Right ventricle myocardium inferior (tissue), 1 donor: ENCODE measurements around the gene DDAH2. TPM values are rescaled to one million over a fixed set of nuclear protein-coding genes. Genes with fewer than 3 reads are reported as not detected.

Experiments
- ATAC-seq: fragments of 200-7000 bp; cut with Tn5 transposase; one replicate; pipeline ENCODE4 v1.9.1; 2020; ENCODE audit warnings: mild to moderate bottlenecking, moderate library complexity
- DNase-seq: peaks from one replicate; pipeline ENCODE4 v3.0.0; 2021; ENCODE audit errors: missing footprints
- intact Hi-C: fragments of 100-400 bp; cut with DNase I; formaldehyde crosslinking; loops from one replicate; pipeline ENCODE4 v1.11.0; 2022
- total RNA-seq: library from RNA; stranded (reverse); fragmentation: NEBNext Ultra II Directional; extraction: Animal tissue kit (Norgen Biotek cat#: 25700); gene quantifications from one replicate; pipeline ENCODE4 v1.2.1, GENCODE V29; 2021
- donor health status: DM: no; HTN: yes; CAD: no; lungs with severe emphysema.

The DDAH2 gene
- total RNA-seq, 1 donor from 2014 or later = 40.6 TPM

DNA sequence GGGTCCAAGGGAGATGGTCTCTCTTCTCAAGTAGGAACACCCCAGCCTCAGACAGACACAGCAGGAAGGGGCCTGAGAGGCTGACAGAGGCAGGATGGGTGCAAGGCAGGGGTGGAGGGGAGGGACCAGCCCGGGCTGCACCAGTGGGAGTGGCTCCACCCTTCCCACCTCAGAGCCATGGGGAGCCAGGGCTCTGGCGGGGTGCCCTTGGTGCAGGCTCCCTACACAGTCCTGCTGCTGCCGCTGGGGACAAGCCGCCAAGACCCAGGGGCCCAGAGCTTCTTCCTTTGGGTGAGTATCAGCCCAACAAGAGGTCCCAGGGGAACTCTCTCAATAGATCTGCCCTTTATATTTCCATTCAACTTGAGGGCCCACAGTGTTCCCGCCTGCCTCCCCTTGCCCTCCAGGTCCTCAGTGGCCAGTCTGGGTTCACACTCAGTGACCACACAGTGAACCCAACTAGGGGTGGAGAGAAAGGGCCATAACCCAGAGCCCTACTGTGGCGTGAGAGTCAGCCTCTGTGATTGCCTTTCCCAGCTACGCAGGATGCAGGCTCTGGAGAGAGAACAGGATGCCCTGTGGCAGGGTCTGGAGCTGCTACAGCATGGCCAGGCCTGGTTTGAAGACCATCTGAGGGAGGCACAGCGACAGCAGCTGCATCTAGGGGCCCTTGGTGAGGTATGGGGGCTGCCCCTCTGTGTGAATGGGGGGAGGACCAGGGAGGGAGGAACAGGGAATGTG is 33.9 kb upstream of the DDAH2 start:
- DNase-seq (peak; percentile 53), ATAC-seq (no peak)
- intact Hi-C loops = no loop called here

DNA sequence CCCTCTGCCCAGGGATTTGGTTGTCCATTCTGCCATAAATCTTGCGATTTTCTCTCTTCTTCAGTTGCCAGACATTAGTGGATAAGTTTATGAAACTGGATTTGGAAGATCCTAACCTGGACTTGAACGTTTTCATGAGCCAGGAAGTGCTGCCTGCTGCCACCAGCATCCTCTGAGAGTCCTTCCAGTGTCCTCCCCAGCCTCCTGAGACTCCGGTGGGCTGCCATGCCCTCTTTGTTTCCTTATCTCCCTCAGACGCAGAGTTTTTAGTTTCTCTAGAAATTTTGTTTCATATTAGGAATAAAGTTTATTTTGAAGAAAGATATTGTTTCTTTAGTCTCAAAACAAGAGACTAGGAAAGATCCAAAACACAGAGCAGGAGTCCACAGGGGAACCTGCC is 33.3 kb upstream of the DDAH2 start, which contains the start of gene SAPCD1:
TSS of gene SAPCD1 (plus strand) at position 301 of the 400 bp plus-strand sequence. CDS start 399 bp downstream, outside the sequence.
- DNase-seq = no peak
- intact Hi-C loops = no loop called here
- no peak for ATAC-seq

DNA sequence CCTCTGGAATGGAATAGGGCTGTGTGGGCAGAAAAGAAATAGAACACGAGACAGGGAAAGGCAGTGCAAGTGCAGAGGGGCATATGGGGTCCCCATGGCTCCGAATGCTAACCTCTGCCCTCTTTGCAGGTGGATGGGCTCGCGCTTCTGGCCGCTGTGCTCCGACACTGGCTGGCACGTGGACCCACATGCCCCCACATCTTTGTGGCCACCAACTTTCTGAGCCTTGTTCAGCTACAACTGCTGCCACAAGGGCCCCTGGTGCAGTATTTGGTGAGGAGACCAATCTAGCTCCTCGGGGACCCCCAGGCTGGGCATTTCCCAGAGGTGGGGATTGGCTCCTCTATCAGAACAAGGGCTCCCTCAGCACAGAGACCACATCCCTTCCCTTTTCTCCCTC is 32.2 kb upstream of the DDAH2 start:
- no peak for DNase-seq
- intact Hi-C loops = no loop called here
- no peak for ATAC-seq

DNA sequence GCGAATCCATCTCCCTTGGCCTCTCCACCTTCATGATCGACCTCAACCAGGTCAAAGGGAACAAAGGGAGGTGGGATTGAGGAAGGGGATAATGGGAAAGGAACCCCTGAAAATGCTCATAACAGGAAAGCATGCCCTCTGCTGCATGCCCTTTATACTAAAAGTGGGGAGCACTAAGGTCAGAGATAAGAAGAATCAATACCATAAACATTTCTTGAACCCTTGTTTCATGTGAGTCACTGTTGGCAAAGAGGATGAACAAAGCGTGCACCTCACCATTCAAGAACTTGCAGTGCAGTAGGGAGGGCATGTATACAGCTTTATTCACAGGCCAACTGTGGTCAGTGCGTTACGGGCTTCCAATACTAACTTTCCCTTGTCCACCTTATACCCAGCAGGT is 31.7 kb upstream of the DDAH2 start:
- DNase-seq = no peak
- intact Hi-C loops = no loop called here
- ATAC-seq = no peak

DNA sequence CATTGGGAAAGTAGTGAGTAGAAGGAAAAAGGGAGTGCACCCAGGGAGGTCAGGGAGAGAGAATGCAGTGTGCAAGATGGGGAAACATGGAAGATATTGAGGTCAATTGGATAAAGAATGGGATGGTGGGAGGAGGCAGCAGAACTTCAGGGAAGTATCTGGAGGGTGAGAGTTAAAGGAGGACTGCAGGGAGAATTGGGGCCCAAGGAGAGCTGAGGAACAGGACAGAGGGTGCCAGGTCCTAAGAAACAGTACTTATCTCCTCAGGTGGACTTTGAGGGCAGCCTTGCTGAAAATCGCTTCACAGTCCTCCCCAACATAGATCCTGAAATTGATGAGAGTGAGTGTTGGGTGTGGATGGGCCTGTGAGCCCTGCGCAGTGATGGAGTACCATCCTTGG is 29.2 kb upstream of the DDAH2 start:
- DNase-seq (no peak), ATAC-seq (no peak)
- intact Hi-C loops = no loop called here

DNA sequence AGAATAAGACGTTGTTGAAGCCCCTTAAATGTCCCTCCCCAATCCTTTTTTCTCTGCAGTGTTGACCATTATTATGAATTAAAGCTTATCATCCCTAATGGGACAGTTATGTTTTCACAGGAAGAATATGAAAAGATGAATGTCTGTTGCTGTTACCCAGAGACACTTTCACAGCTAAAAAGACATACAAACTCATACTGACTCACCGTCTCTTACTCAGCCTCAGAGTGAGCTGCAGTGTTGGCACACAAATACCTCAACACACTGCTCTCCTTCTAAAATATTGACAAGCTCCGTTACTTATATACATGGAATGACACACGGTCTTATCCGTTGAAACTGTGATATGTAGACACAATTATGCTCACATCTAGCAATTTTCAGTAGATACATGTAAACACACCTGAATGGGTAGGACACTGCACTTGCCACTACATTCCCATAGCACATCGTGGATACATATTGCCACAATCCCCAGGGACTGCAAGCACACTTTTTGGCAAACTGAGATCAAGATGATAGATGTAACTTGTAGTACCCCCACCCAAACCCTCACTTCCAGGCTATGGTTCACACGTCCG is 23.7 kb upstream of the DDAH2 start:
- no peak for DNase-seq
- ATAC-seq = no peak
- intact Hi-C loops = no loop called here

DNA sequence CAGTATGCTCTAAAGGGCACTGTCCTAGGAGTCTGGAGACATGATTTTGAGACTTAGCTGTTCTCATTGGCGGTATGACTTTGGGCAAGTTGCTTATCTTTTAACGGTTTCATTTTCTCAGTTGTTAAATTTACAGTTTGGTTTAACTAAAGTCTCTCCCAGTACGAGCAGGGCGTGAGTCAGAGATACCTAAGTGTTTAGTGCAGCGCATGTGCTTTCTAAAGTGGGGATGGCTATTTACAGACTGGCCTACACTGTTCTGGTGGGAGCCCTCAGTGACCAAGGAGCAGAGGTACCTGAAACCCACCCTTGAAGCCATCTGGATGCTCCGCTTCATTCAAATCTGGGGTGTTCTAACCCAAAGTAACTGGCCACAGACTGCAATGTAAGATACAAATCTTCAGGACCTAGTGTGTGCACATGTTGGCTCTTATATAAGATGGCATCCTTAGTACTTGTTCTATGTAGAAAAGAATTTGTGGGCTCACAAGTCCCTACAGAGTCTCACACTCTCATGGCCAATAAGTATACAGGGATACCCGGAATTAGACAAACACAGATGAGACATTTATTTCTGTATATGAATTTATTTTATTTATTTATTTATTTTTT is 21.4 kb upstream of the DDAH2 start:
- no peak for ATAC-seq
- DNase-seq = no peak

DNA sequence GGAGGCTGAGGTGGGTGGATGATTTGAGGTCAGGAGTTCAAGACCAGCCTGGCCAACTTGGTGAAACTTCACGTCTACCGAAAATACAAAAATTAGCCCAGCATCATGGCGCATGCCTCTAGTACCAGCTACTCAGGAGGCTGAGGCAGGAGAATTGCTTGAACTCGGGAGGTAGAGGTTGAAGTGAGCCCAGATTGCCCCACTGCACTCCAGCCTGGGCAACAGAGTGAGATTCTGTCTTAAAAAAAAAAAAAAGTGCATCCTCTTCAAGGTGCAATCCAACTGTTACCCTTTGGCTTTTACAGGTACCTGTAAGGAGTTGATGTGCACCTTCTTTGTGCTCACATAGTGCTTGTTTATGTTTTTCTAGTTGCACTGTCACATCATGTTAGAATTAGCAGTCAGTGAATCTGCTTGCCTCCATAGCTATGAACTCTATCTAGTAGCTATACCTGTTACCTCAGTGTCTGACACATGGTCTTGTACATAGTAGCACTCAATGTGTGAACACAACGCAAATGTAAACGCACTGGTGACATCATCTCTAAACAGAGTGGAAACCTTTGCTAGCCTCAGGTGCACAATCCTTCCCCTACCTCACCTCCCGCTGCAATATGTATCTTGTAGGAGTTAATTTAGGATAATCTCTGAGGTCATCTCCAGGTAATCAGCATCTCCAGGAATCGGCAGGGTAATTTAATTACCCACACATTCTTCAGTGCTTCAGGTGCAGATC is 20.4 kb upstream of the DDAH2 start:
- no peak for ATAC-seq
- DNase-seq = no peak
- intact Hi-C loops = no loop called here

More for the DNA sequence above, 21.4 kb upstream of the DDAH2 start:
- intact Hi-C loops = no loop called here

DNA sequence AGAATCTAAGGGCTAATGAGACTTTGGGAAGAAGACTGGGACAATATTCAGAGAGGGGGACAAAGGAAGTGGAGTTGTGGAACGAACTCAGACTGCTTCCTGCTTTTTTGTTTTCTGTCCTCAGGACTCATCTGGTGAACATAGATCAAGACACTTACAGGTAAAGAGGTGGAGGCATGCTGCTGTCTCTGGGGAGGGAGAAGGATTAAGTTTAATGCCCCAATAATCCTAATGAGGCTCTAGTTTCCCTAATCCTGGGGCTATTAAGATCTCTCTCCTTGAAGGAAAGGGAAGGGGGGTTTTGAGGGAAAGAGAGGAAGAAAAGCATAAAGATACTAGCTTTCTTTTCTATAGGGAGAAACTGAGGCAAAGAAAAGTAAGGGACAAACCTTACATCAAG is 15.3 kb upstream of the DDAH2 start:
- no peak for DNase-seq
- intact Hi-C loops = no loop called here
- ATAC-seq = no peak

DNA sequence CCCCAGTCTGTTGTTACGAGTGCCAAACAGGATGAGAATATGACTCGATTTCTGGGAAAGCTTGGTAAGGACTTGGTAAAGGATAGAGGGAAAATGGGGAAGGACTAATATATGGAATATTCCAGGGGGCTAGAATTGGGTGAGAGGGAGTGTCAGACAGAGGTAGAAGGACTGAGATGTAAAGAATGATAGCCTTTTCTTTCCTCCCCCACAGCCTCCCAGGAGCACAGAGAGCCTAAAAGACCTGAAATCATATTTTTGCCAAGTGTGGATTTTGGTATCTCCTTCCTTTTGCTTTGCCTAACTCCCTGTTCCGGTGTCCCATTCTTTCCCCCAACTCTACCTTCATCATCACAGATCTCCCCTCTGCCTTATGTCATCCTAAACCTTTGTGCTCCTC is 13.8 kb upstream of the DDAH2 start:
- DNase-seq (no peak), ATAC-seq (no peak)
- intact Hi-C loops = no loop called here

DNA sequence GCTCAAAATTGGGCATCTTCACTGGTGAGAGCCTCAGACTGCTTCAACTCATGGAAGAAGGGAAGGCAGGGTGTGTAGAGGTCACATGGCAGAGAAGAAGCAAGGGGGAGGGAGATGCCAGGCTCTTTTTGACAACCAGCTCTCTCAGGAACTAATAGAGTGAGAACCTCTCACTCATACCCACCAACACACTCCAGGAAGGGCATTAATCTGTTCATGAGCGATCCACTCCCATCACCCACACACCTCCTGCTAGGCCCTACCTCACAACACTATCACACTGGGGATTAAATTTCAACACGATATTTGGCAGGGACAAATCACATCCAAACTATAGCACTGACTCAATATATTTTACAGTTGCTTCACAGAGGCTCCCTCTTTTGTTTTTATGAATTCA is 12.7 kb upstream of the DDAH2 start:
- ATAC-seq (no peak), DNase-seq (no peak)
- intact Hi-C loops = no loop called here

DNA sequence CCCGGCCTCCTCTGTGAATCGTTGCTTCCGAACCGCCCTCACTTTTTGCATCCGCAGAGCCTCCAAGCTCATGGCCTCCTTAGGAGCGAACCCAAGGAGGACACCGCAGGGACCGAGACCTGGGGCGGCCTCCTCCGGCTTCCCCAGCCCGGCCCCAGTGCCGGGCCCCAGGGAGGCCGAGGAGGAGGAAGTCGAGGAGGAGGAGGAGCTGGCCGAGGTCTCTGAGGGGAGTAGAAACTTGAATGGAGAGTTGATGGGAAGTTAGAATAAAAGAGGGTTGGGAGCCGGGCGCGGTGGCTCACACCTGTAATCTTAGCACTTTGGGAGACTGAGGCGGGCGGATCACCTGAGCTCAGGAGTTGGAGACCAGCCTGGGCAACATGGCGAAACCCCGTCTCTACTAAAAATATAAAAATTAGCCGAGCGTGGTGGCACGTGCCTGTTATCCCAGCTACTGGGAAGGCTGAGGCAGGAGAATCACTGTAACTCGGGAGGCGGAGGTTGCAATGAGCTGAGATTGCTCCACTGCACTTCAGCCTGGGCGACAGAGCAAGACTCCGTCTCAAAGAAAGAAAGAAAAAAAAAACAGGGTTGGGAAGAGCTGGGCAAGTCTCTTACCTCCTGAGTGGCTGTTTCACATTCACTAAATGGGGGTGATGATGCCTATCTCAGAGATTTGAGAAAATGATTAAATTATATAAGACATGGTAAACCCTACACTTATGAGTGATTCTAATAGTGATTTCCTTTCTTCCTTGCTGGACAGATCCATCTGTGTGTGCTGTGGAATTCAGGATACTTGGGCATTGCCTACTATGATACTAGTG is 11.5 kb upstream of the DDAH2 start:
- DNase-seq = peak; percentile 74
- intact Hi-C loops = no loop called here
- peak; percentile 1 for ATAC-seq

DNA sequence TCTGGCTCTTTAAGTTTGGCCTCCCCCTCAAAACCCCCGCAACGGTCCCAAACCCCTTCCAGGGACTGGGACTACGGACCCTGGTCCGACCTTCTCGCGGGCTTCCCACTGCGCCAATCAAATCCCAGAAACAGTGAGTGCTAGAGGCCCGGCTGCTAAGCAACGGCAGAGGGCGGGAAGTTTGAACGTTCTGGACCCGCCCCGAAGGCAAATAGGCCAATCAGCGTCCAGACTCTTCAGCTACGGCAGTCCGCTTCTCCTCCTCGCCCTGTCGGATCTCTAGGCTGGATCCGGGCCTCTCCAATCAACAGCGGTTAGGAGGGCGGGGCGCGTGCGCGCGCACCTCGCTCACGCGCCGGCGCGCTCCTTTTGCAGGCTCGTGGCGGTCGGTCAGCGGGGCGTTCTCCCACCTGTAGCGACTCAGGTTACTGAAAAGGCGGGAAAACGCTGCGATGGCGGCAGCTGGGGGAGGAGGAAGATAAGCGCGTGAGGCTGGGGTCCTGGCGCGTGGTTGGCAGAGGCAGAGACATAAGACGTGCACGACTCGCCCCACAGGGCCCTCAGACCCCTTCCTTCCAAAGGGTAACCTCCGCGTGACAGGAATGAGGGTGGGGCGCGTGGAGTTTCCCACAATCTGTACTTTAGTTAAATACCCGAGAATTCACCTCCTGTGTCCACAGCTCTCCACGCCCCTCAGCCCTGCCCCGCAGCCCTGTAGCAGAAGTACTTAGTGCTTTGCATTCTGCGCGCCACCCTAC is 10.7 kb upstream of the DDAH2 start, which contains the start of gene MSH5:
TSS of gene MSH5 (plus strand) at position 367 of the 758 bp plus-strand sequence. CDS start 462 bp downstream, outside the sequence.
- DNase-seq (peak; percentile 98), ATAC-seq (peak; percentile 95)
- intact Hi-C loops = loop anchor here (10.0 kb wide), 1 partner anchor 195 kb away; the partner anchor contains the start of genes ATP6V1G2, DDX39B and NFKBIL1

DNA sequence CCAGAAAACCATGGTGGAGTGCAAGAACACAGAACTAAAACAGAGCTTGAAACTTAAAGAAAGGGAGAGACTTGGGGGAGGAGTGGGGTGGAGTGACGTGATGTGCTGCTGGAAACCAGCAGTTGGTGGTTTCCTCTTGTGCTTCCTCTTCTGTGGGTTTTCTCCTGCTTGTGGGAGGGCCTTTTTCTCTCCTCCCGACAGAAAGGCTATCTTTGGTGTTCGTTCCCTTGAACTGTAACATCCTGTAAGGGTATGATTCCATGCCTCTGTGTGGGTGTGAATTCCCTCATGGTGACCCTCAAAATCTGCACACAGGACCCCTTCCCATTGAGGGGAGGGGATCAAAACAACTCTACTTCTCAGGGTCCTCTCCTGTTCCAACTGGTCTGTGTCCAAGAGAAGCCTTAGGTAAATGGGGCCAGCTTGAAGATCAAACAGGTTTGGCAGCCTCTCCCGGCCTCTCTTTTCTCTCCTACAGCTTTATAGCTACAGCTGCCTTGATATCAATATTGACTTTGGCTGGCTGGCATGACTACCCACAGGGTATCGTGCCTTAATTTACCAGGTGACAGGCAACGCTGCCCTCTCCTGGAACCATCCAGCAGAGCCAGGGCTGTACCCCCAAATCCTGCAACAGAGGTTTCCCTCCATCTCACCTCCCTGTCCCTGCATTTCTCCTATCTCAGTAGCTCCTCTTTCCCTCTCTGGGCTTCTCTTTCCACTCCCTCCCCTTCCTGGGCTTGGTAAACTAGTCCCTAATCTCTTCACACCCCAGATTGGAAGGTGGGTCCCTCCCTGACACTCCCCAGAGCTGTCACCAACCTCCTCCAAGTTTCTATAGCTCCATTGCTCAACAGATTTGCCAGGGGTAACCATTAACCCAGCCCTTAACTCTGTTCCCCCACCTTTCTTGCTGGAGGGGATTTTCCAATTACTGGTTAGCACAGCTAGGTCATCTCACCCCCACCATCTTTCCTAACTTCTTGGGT is 9.2 kb upstream of the DDAH2 start:
- intact Hi-C loops = loop anchor here (10.0 kb wide), 1 partner anchor 193 kb away; the partner anchor contains the start of genes ATP6V1G2, DDX39B and NFKBIL1
- ATAC-seq (no peak), DNase-seq (peak; percentile 60)

DNA sequence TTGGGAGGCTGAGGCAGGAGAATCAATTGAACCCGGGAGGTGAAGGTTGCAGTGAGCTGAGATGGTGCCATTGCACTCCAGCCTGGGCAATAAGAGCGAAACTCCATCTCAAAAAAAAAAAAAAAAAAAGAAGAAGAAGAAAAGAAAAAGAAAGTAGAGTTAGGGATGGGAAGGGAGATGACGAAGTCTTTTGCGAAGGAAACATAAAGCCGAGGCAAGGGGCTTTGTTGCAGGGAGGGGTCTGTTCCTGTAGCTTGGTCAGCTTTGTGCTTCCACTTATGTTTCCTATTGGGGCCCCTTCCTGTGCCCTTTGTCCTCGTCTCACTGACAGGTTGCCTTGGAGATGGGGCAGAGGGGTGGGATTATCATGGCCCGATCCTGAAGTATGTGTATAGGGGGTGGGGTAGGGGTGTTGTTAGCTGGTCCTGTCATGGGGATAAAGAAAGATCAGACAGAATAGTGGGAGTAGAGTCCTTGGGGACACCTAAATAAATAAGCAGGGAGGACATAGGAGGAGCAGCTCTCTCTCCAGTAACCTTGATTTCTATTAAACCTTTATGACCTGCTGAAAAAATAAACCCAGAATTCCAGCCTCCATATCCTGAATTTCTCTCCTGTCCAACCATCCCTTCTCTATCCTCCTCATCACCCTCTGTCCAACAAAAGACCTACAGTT is 8.4 kb upstream of the DDAH2 start:
- ATAC-seq (no peak), DNase-seq (no peak)
- intact Hi-C loops = loop anchor here (10.0 kb wide), 1 partner anchor 193 kb away; the partner anchor contains the start of genes ATP6V1G2, DDX39B and NFKBIL1

DNA sequence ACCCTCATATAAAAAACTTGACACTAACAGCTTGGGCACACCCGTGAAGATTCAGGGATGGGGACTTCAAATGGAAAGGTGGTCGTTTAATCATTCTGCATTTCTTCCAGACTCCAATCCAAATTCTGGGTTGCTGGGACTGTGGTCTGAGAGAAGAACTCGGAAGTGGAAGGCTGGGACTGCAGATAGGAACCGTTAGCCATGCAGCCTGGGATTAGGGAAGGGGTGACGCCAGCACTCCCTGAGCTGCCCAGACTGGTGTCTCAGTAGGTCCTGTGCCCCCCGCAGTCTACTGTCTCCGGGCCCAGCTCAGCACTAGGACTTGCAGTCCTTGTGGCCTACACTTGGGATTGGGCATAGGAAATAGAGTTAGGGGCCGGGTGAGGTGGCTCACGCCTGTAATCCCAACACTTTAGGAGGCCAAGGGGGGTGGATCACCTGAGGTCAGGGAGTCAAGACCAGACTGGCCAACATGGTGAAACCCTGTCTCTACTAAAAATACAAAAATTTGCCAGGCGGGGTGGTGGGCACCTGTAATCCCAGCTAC is 7.7 kb upstream of the DDAH2 start:
- ATAC-seq = no peak

More for the DNA sequence above, 7.7 kb upstream of the DDAH2 start:
- intact Hi-C loops = loop anchor here (10.0 kb wide), 1 partner anchor 192 kb away; the partner anchor contains the start of genes ATP6V1G2, DDX39B and NFKBIL1
- peak; percentile 54 for DNase-seq
